NB4 (cell line): ENCODE measurements around the gene CACNA1B.

Experiments
- CTCF ChIP-seq: IDR thresholded peaks from one replicate; pipeline ENCODE4 v1.5.1; 2012; ENCODE audit warnings: low read depth, low read length
- MAX ChIP-seq: IDR thresholded peaks from 2 replicates; pipeline ENCODE4 v1.6.1; 2011; ENCODE audit warnings: low read depth, low read length
- POLR2A ChIP-seq: IDR thresholded peaks from 2 replicates; pipeline ENCODE4 v1.6.1; 2011; ENCODE audit warnings: mild to moderate bottlenecking; ENCODE audit not compliant: insufficient read length; ENCODE audit errors: extremely low read depth

GRCh38 chr9:137989156-137989555, 111.6 kb downstream of the CACNA1B start:
- TF ChIP-seq CTCF (no peak), MAX (no peak), POLR2A (no peak)
